Upper lobe of right lung (tissue), 1 donor: Measurements from ENCODE around the gene SEMA7A. TPM values are rescaled to one million over a fixed set of nuclear protein-coding genes. Genes with fewer than 3 reads are reported as not detected.

Experiments
- ATAC-seq: fragments of 200-7000 bp; cut with Tn5 transposase; one replicate; pipeline ENCODE4 v1.9.1; 2020; ENCODE audit warnings: mild to moderate bottlenecking, moderate library complexity
- DNase-seq: peaks from one replicate; pipeline ENCODE4 v3.0.0-alpha.2; 2020
- H3K27ac ChIP-seq: fragments of 200-600 bp; one replicate; pipeline ENCODE4 v1.8.0; 2022
- H3K27me3 ChIP-seq: fragments of 200-600 bp; one replicate; pipeline ENCODE4 v1.8.0; 2022; ENCODE audit warnings: mild to moderate bottlenecking
- H3K36me3 ChIP-seq: fragments of 200-600 bp; one replicate; pipeline ENCODE4 v1.8.0; 2022
- H3K4me1 ChIP-seq: fragments of 200-600 bp; one replicate; pipeline ENCODE4 v1.8.0; 2022
- H3K4me3 ChIP-seq: fragments of 200-600 bp; one replicate; pipeline ENCODE4 v1.8.0; 2022; ENCODE audit warnings: mild to moderate bottlenecking
- H3K9me3 ChIP-seq: fragments of 200-600 bp; one replicate; pipeline ENCODE4 v1.8.0; 2022
- CTCF ChIP-seq: fragments of 200-600 bp; IDR thresholded peaks from one replicate; pipeline ENCODE4 v1.8.0; 2022; ENCODE audit warnings: antibody characterized with exemption
- intact Hi-C: fragments of 100-400 bp; cut with DNase I; formaldehyde crosslinking; loops from one replicate; pipeline ENCODE4 v1.11.0; 2022
- total RNA-seq: library from RNA; stranded (reverse); fragmentation: NEBNext Ultra II Directional; extraction: Animal tissue kit (Norgen Biotek cat#: 25700); gene quantifications from one replicate; pipeline ENCODE4 v1.2.1, GENCODE V29; 2021
- donor health status: DM: no; HTN: yes; CAD: no; lungs with severe emphysema.

Gene SEMA7A
- total RNA-seq, 1 donor from 2014 or later = 5.4 TPM

GRCh38 chr15:74445816-74446763, 12.3 kb upstream of the SEMA7A start:
- Histone ChIP-seq H3K4me1 (peaks cover 6% of the 10 kb centered on the region), H3K36me3 (peaks cover 60% of the 10 kb centered on the region), H3K4me3 (no peak overlapping the region), H3K27me3 (no peaks in the 10 kb centered on the region), H3K27ac (no peak overlapping the region), H3K9me3 (no peaks in the 10 kb centered on the region)
- DNase-seq (peak; percentile 47), ATAC-seq (no peak)
- intact Hi-C loops = no loop called here
- TF ChIP-seq CTCF = no peak

DNA sequence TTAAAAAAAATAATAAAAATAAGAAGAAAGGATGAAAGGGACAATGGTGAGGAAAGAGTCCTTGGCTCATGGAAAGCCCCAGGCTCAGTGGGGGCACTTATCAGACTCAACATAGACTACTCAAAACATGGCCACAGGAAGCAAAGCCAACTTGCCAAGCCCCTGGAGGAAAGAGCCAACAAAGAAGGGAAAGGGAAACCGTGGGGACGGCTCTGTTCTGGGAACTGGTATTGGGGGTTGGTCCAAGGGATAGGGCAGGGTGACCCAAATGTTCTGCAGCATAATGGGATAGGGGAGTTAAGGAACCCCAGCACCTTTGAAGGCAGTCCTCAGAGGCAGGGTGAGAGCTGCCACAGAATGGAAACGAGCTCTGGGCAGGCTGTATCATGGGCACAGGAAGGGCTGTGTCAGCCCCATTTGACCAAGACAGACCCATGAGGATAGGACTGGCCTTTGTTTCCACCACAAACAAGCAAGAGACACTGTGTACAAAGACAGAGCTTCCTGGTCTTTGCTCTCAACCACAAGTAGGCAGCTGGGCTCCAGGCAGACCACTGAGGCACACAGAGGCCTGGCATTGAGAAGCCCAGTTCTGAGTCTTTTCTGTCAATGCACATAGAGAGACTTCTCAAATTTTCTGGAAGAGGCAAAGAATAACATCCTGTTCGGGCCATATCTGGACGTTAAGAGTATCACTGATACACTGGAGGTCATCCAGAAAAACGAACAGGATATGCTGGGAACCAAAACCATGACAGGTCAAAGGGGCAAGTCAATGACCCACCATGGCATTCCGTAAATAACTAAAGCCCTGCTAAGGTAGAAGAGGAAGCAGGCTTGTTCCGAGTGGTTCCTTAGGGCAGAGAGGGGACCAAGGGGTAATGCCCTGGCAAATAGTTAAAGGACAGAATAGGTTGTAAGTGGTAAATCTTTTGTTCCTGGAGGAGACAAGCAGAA, 10.6 kb upstream of the SEMA7A start:
- no peak for TF ChIP-seq CTCF
- no peak for ATAC-seq
- Histone ChIP-seq H3K9me3 (no peaks in the 10 kb centered on the region), H3K4me3 (no peak overlapping the region), H3K36me3 (peaks cover 43% of the 10 kb centered on the region), H3K27ac (no peak overlapping the region), H3K27me3 (no peaks in the 10 kb centered on the region), H3K4me1 (peaks cover 6% of the 10 kb centered on the region)
- intact Hi-C loops = no loop called here
- peak; percentile 30 for DNase-seq

- Histone ChIP-seq H3K27ac (no peak overlapping the region), H3K36me3 (peaks cover 32% of the 10 kb centered on the region), H3K4me1 (peaks cover 6% of the 10 kb centered on the region), H3K4me3 (no peak overlapping the region), H3K9me3 (no peaks in the 10 kb centered on the region), H3K27me3 (no peaks in the 10 kb centered on the region)
- DNase-seq (peak; percentile 29), ATAC-seq (no peak)
- TF ChIP-seq CTCF = no peak
- intact Hi-C loops = no loop called here
Measured at GRCh38 chr15:74443100-74443909, 9.5 kb upstream of the SEMA7A start.

DNA sequence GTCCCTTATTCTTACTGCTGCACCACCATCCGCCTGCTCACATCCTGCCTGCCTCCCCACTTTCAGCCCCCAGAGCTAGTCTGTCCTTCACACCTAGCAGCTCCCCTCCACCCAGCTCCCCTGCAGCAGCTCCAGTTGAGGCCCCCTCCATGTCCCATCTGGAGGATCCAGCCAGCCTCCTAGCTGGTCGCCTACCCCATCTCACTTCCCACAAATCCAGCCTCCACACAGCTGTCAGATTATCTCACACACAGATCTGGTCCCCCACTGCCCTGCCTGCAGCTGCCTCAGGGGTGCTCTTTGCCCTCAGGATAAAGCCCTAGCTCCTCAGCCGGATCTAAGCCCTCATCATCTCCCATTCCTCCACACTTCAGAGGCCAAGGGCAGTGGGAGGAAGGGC, 8.8 kb upstream of the SEMA7A start:
- no peak overlapping the region for H3K27ac ChIP-seq
- H3K9me3 ChIP-seq = no peaks in the 10 kb centered on the region
- peaks cover 25% of the 10 kb centered on the region for H3K36me3 ChIP-seq
- no peak for TF ChIP-seq CTCF
- intact Hi-C loops = no loop called here
- DNase-seq (peak; percentile 38), ATAC-seq (no peak)
- H3K4me3 ChIP-seq = no peak overlapping the region
- no peaks in the 10 kb centered on the region for H3K27me3 ChIP-seq
- peaks cover 6% of the 10 kb centered on the region for H3K4me1 ChIP-seq

GRCh38 chr15:74442063-74442462, 8.3 kb upstream of the SEMA7A start:
- intact Hi-C loops = no loop called here
- peaks cover 20% of the 10 kb centered on the region for H3K36me3 ChIP-seq
- H3K27me3 ChIP-seq = no peaks in the 10 kb centered on the region
- no peak overlapping the region for H3K4me3 ChIP-seq
- H3K9me3 ChIP-seq = no peaks in the 10 kb centered on the region
- peaks cover 6% of the 10 kb centered on the region for H3K4me1 ChIP-seq
- DNase-seq (peak; percentile 9), ATAC-seq (no peak)
- H3K27ac ChIP-seq = no peak overlapping the region
- TF ChIP-seq CTCF = no peak
